ENCODE results near the gene CLDN5.

The CLDN5 gene

GRCh38 chr22:19503869-19504268, 20.3 kb downstream of the CLDN5 start:
- H3K4me3 Mint-ChIP-seq = no peak overlapping the region
- H3K36me3 Mint-ChIP-seq (ENCODE audit: low read depth) = no peaks in the 10 kb centered on the region
- DNase-seq = no peak
- TF ChIP-seq CTCF (IDR thresholded peaks at IDR 0.05) = no peak
- no peaks in the 10 kb centered on the region for H3K9me3 Mint-ChIP-seq
- H3K4me1 Mint-ChIP-seq = peaks cover 12% of the 10 kb centered on the region
- no peak overlapping the region for H3K27ac Mint-ChIP-seq
- peaks cover 3% of the 10 kb centered on the region for H3K27me3 Mint-ChIP-seq (ENCODE audit: low read depth, poor library complexity)

GRCh38 chr22:19503367-19503766, 20.8 kb downstream of the CLDN5 start:
- Mint-ChIP-seq H3K4me1 (peaks cover 12% of the 10 kb centered on the region), H3K27me3 (ENCODE audit: low read depth, poor library complexity) (peaks cover 3% of the 10 kb centered on the region), H3K9me3 (no peaks in the 10 kb centered on the region), H3K36me3 (ENCODE audit: low read depth) (no peaks in the 10 kb centered on the region), H3K27ac (no peak overlapping the region), H3K4me3 (no peak overlapping the region)
- TF ChIP-seq CTCF (IDR thresholded peaks at IDR 0.05) = no peak
- DNase-seq = no peak

GRCh38 chr22:19501897-19502447, 22.2 kb downstream of the CLDN5 start:
- Mint-ChIP-seq H3K36me3 (ENCODE audit: low read depth) (no peaks in the 10 kb centered on the region), H3K27ac (no peak overlapping the region), H3K4me1 (peaks cover 12% of the 10 kb centered on the region), H3K4me3 (no peak overlapping the region), H3K27me3 (ENCODE audit: low read depth, poor library complexity) (peaks cover 3% of the 10 kb centered on the region), H3K9me3 (no peaks in the 10 kb centered on the region)
- no peak for DNase-seq
- TF ChIP-seq CTCF (IDR thresholded peaks at IDR 0.05) = no peak

- Mint-ChIP-seq H3K4me1 (no peaks in the 10 kb centered on the region), H3K27me3 (ENCODE audit: low read depth, poor library complexity) (peaks cover 3% of the 10 kb centered on the region), H3K4me3 (no peak overlapping the region), H3K9me3 (no peaks in the 10 kb centered on the region), H3K36me3 (ENCODE audit: low read depth) (peaks cover 5% of the 10 kb centered on the region), H3K27ac (no peak overlapping the region)
- no peak for TF ChIP-seq CTCF (IDR thresholded peaks at IDR 0.05)
- no peak for DNase-seq
Observed at GRCh38 chr22:19499880-19500242, 24.3 kb downstream of the CLDN5 start.

GRCh38 chr22:19499236-19499879, 24.9 kb downstream of the CLDN5 start:
- no peaks in the 10 kb centered on the region for H3K9me3 Mint-ChIP-seq
- peaks cover 3% of the 10 kb centered on the region for H3K27me3 Mint-ChIP-seq (ENCODE audit: low read depth, poor library complexity)
- no peak for DNase-seq
- H3K36me3 Mint-ChIP-seq (ENCODE audit: low read depth) = peaks cover 5% of the 10 kb centered on the region
- no peak overlapping the region for H3K27ac Mint-ChIP-seq
- no peak overlapping the region for H3K4me3 Mint-ChIP-seq
- H3K4me1 Mint-ChIP-seq = no peaks in the 10 kb centered on the region
- TF ChIP-seq CTCF (IDR thresholded peaks at IDR 0.05) = no peak

GRCh38 chr22:19498866-19499190, 25.4 kb downstream of the CLDN5 start:
- H3K36me3 Mint-ChIP-seq (ENCODE audit: low read depth) = peaks cover 5% of the 10 kb centered on the region
- TF ChIP-seq CTCF (IDR thresholded peaks at IDR 0.05) = no peak
- no peak overlapping the region for H3K27ac Mint-ChIP-seq
- no peak overlapping the region for H3K4me3 Mint-ChIP-seq
- H3K27me3 Mint-ChIP-seq (ENCODE audit: low read depth, poor library complexity) = no peaks in the 10 kb centered on the region
- no peaks in the 10 kb centered on the region for H3K4me1 Mint-ChIP-seq
- no peaks in the 10 kb centered on the region for H3K9me3 Mint-ChIP-seq
- no peak for DNase-seq

Data from nephron progenitor cell (in vitro differentiated cells).